ENCODE measurements around the gene CADM2. TPM values are rescaled to one million over a fixed set of nuclear protein-coding genes. Genes with fewer than 3 reads are reported as not detected.

The CADM2 gene
- total and polyA plus RNA-seq, 2 donors from 2014 or later: 0.06 to 0.25 TPM

GRCh38 chr3:85259748-85260147 is 301.0 kb downstream of the CADM2 start:
- no peaks in the 10 kb centered on the region for H3K27me3 ChIP-seq (ENCODE audit: control insufficient read depth, insufficient read depth, low read length)
- DNase-seq: no peak
- H3K4me3 ChIP-seq (ENCODE audit: low read length in 3 of 3): no peak overlapping the region
- intact Hi-C loops (cut with DNase I): no loop called here
- no peak overlapping the region for H3K9ac ChIP-seq (ENCODE audit: low read length in 3 of 3)
- H3K9me3 ChIP-seq (ENCODE audit: control insufficient read depth in 2 of 3, insufficient read depth in 1 of 3, low read length in 3 of 3): no peaks in the 10 kb centered on the region
- H3K27ac ChIP-seq (ENCODE audit: low read depth in 2 of 2, low read length in 2 of 2): no peak overlapping the region
- H3K36me3 ChIP-seq (ENCODE audit: control insufficient read depth in 2 of 3, insufficient read depth in 3 of 3, low read length in 3 of 3): no peaks in the 10 kb centered on the region
- FAIRE-seq: no peak
- no peaks in the 10 kb centered on the region for H3K4me1 ChIP-seq (ENCODE audit: control insufficient read depth in 2 of 3, insufficient read depth in 2 of 3, low read depth in 1 of 3, low read length in 3 of 3)
- no peak for TF ChIP-seq CTCF (IDR thresholded peaks at IDR 0.05; ENCODE audit: borderline replicate concordance, extremely low read depth, insufficient read depth)

- Histone ChIP-seq H3K36me3 (ENCODE audit: control insufficient read depth in 2 of 3, insufficient read depth in 3 of 3, low read length in 3 of 3) (no peaks in the 10 kb centered on the region), H3K9ac (ENCODE audit: low read length in 3 of 3) (no peak overlapping the region), H3K27me3 (ENCODE audit: control insufficient read depth, insufficient read depth, low read length) (no peaks in the 10 kb centered on the region), H3K27ac (ENCODE audit: low read depth in 2 of 2, low read length in 2 of 2) (no peak overlapping the region), H3K9me3 (ENCODE audit: control insufficient read depth in 2 of 3, insufficient read depth in 1 of 3, low read length in 3 of 3) (no peaks in the 10 kb centered on the region), H3K4me3 (ENCODE audit: low read length in 3 of 3) (no peak overlapping the region), H3K4me1 (ENCODE audit: control insufficient read depth in 2 of 3, insufficient read depth in 2 of 3, low read depth in 1 of 3, low read length in 3 of 3) (no peaks in the 10 kb centered on the region)
- DNase-seq (no peak), FAIRE-seq (no peak)
- TF ChIP-seq CTCF (IDR thresholded peaks at IDR 0.05; ENCODE audit: borderline replicate concordance, extremely low read depth, insufficient read depth): no peak
- intact Hi-C loops (cut with DNase I): no loop called here
Observed at GRCh38 chr3:85264381-85264780, 305.6 kb downstream of the CADM2 start.

GRCh38 chr3:85270488-85270887 is 311.7 kb downstream of the CADM2 start:
- TF ChIP-seq CTCF (IDR thresholded peaks at IDR 0.05; ENCODE audit: borderline replicate concordance, extremely low read depth, insufficient read depth): no peak
- no peak overlapping the region for H3K27ac ChIP-seq (ENCODE audit: low read depth in 2 of 2, low read length in 2 of 2)
- no peak for DNase-seq
- no peak for FAIRE-seq
- no peaks in the 10 kb centered on the region for H3K36me3 ChIP-seq (ENCODE audit: control insufficient read depth in 2 of 3, insufficient read depth in 3 of 3, low read length in 3 of 3)
- H3K4me1 ChIP-seq (ENCODE audit: control insufficient read depth in 2 of 3, insufficient read depth in 2 of 3, low read depth in 1 of 3, low read length in 3 of 3): no peaks in the 10 kb centered on the region
- no peak overlapping the region for H3K4me3 ChIP-seq (ENCODE audit: low read length in 3 of 3)
- H3K9me3 ChIP-seq (ENCODE audit: control insufficient read depth in 2 of 3, insufficient read depth in 1 of 3, low read length in 3 of 3): no peaks in the 10 kb centered on the region
- intact Hi-C loops (cut with DNase I): no loop called here
- no peak overlapping the region for H3K9ac ChIP-seq (ENCODE audit: low read length in 3 of 3)
- H3K27me3 ChIP-seq (ENCODE audit: control insufficient read depth, insufficient read depth, low read length): no peaks in the 10 kb centered on the region

DNA sequence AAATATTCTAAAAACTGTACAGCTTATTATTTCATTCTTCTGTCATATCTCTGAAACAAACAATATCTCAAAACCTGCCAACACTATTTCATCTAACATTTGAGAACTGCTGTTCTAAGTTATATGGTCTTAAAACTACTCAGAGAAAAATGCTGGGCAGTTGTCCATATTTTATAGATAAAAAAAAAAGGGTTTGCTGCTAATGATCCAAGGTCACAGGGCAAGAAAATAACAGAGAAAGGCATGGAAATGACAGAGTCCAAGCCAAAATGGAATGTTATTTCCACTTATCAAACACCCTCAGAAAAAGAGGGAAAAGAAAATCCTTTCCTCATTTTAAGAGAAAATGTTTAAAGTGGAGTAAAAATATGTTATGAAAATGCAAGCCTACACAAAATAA is 313.1 kb downstream of the CADM2 start:
- Histone ChIP-seq H3K36me3 (ENCODE audit: control insufficient read depth in 2 of 3, insufficient read depth in 3 of 3, low read length in 3 of 3) (no peaks in the 10 kb centered on the region), H3K9ac (ENCODE audit: low read length in 3 of 3) (no peak overlapping the region), H3K4me3 (ENCODE audit: low read length in 3 of 3) (no peak overlapping the region), H3K27me3 (ENCODE audit: control insufficient read depth, insufficient read depth, low read length) (no peaks in the 10 kb centered on the region), H3K9me3 (ENCODE audit: control insufficient read depth in 2 of 3, insufficient read depth in 1 of 3, low read length in 3 of 3) (no peaks in the 10 kb centered on the region), H3K4me1 (ENCODE audit: control insufficient read depth in 2 of 3, insufficient read depth in 2 of 3, low read depth in 1 of 3, low read length in 3 of 3) (no peaks in the 10 kb centered on the region), H3K27ac (ENCODE audit: low read depth in 2 of 2, low read length in 2 of 2) (no peak overlapping the region)
- DNase-seq (no peak), FAIRE-seq (no peak)
- intact Hi-C loops (cut with DNase I): no loop called here
- no peak for TF ChIP-seq CTCF (IDR thresholded peaks at IDR 0.05; ENCODE audit: borderline replicate concordance, extremely low read depth, insufficient read depth)

All from kidney (tissue), 14 donors.